Nephron (organoid): ENCODE measurements around the gene RSPH6A.
A peak's percentile ranks its signal among the peaks of the same experiment; 100 is the strongest.

Experiments used
- H3K27ac Mint-ChIP-seq, 3 experiments: 2 replicates each; pipeline ENCODE4 v1.8.0; 2020; ENCODE audit warnings: mixed read lengths in 3 of 3, mild to moderate bottlenecking in 2 of 3, moderate library complexity in 1 of 3
- H3K27me3 Mint-ChIP-seq: 2 replicates; pipeline ENCODE4 v1.8.0; 2021; ENCODE audit warnings: low read depth, mild to moderate bottlenecking, moderate library complexity, mixed read lengths
- H3K36me3 Mint-ChIP-seq: 2 replicates; pipeline ENCODE4 v1.8.0; 2020; ENCODE audit warnings: low read depth, mixed read lengths
- H3K4me1 Mint-ChIP-seq: 2 replicates; pipeline ENCODE4 v1.8.0; 2020; ENCODE audit warnings: mixed read lengths
- H3K4me3 Mint-ChIP-seq, 3 experiments: 2 replicates each; pipeline ENCODE4 v1.8.0; 2020; ENCODE audit warnings: mild to moderate bottlenecking in 3 of 3, mixed read lengths in 3 of 3, moderate library complexity in 2 of 3
- H3K9me3 Mint-ChIP-seq: 2 replicates; pipeline ENCODE4 v1.8.0; 2020; ENCODE audit warnings: mixed read lengths
- CTCF ChIP-seq, 3 experiments: fragments of 200-600 bp; sonication (generic); IDR thresholded peaks; one replicate each; pipeline ENCODE4 v1.5.0; 2021; ENCODE audit warnings: antibody characterized with exemption in 3 of 3; ENCODE audit not compliant: unreplicated experiment in 3 of 3

The RSPH6A gene

GRCh38 chr19:45779231-45780145, 35.6 kb downstream of the RSPH6A start:
- peak; percentile 70 to 74 (median 73) for TF ChIP-seq CTCF (IDR thresholded peaks at IDR 0.05; ENCODE audit: unreplicated experiment in 3 of 3)
- H3K27ac Mint-ChIP-seq: peak overlapping the region in 2 of 3 experiments; percentile 10 to 22
- no peaks in the 10 kb centered on the region for H3K9me3 Mint-ChIP-seq
- H3K27me3 Mint-ChIP-seq: no peaks in the 10 kb centered on the region
- H3K36me3 Mint-ChIP-seq: peaks cover 21% of the 10 kb centered on the region
- peaks cover 33% of the 10 kb centered on the region for H3K4me1 Mint-ChIP-seq
- H3K4me3 Mint-ChIP-seq: peak overlapping the region; percentile 74 to 86 (median 75)

- no peak overlapping the region for H3K27ac Mint-ChIP-seq
- peak overlapping the region; percentile 10 to 86 (median 74) for H3K4me3 Mint-ChIP-seq
- peaks cover 28% of the 10 kb centered on the region for H3K4me1 Mint-ChIP-seq
- no peak for TF ChIP-seq CTCF (IDR thresholded peaks at IDR 0.05; ENCODE audit: unreplicated experiment in 3 of 3)
- peaks cover 25% of the 10 kb centered on the region for H3K36me3 Mint-ChIP-seq
- no peaks in the 10 kb centered on the region for H3K27me3 Mint-ChIP-seq
- no peaks in the 10 kb centered on the region for H3K9me3 Mint-ChIP-seq
These were observed 37.0 kb downstream of the RSPH6A start for GRCh38 chr19:45778010-45778661.

- Mint-ChIP-seq H3K36me3 (peaks cover 28% of the 10 kb centered on the region), H3K27me3 (no peaks in the 10 kb centered on the region)
- TF ChIP-seq CTCF (IDR thresholded peaks at IDR 0.05; ENCODE audit: unreplicated experiment in 3 of 3): no peak
These were observed 37.6 kb downstream of the RSPH6A start for GRCh38 chr19:45777395-45777961.

GRCh38 chr19:45774765-45775164, 40.3 kb downstream of the RSPH6A start:
- TF ChIP-seq CTCF (IDR thresholded peaks at IDR 0.05; ENCODE audit: unreplicated experiment in 3 of 3): no peak
- peaks cover 33% of the 10 kb centered on the region for H3K36me3 Mint-ChIP-seq

More at GRCh38 chr19:45777395-45777961, 37.6 kb downstream of the RSPH6A start:
- Mint-ChIP-seq H3K27ac (no peak overlapping the region), H3K9me3 (no peaks in the 10 kb centered on the region), H3K4me1 (peaks cover 28% of the 10 kb centered on the region), H3K4me3 (peak overlapping the region in 2 of 3 experiments; percentile 9 to 22)

GRCh38 chr19:45773384-45773783, 41.7 kb downstream of the RSPH6A start:
- Mint-ChIP-seq H3K4me1 (peaks cover 13% of the 10 kb centered on the region), H3K27ac (peak overlapping the region in 2 of 3 experiments; percentile 24 to 56), H3K36me3 (peaks cover 27% of the 10 kb centered on the region), H3K27me3 (no peaks in the 10 kb centered on the region), H3K9me3 (no peaks in the 10 kb centered on the region), H3K4me3 (peak overlapping the region in 2 of 3 experiments; percentile 19 to 58)
- TF ChIP-seq CTCF (IDR thresholded peaks at IDR 0.05; ENCODE audit: unreplicated experiment in 3 of 3): no peak

More at GRCh38 chr19:45774765-45775164, 40.3 kb downstream of the RSPH6A start:
- no peak overlapping the region for H3K27ac Mint-ChIP-seq
- H3K4me1 Mint-ChIP-seq: peaks cover 25% of the 10 kb centered on the region
- no peak overlapping the region for H3K4me3 Mint-ChIP-seq
- H3K27me3 Mint-ChIP-seq: no peaks in the 10 kb centered on the region
- no peaks in the 10 kb centered on the region for H3K9me3 Mint-ChIP-seq
